RWPE2 (cell line): ENCODE data around the gene POMT1.

Experiments
- ATAC-seq: fragments of 200-7000 bp; cut with Tn5 transposase; 3 replicates; pipeline ENCODE4 v1.9.1; 2021; ENCODE audit warnings: low read depth
- DNase-seq: peaks from one replicate; pipeline ENCODE4 v3.0.0-alpha.2; 2020; ENCODE audit warnings: low spot score
- H3K27ac ChIP-seq: fragments of 450-650 bp; 2 replicates; pipeline ENCODE4 v1.5.1; 2017; ENCODE audit warnings: mild to moderate bottlenecking; ENCODE audit not compliant: poor library complexity, severe bottlenecking
- H3K27me3 ChIP-seq: fragments of 250-450 bp; sonication (Bioruptor Pico); 2 replicates; pipeline ENCODE4 v1.5.1; 2021; ENCODE audit warnings: mild to moderate bottlenecking, moderate library complexity; ENCODE audit not compliant: insufficient read depth, poor library complexity, severe bottlenecking
- H3K36me3 ChIP-seq: fragments of 250-450 bp; sonication (Bioruptor Pico); 2 replicates; pipeline ENCODE4 v1.5.1; 2020; ENCODE audit warnings: low read depth, mild to moderate bottlenecking, moderate library complexity
- H3K4me1 ChIP-seq: fragments of 250-450 bp; sonication (Bioruptor Pico); 2 replicates; pipeline ENCODE4 v1.5.1; 2021; ENCODE audit warnings: mild to moderate bottlenecking, moderate library complexity; ENCODE audit not compliant: insufficient read depth, poor library complexity, severe bottlenecking
- H3K4me3 ChIP-seq: fragments of 250-450 bp; sonication (Bioruptor Pico); 2 replicates; pipeline ENCODE4 v1.5.1; 2021; ENCODE audit warnings: mild to moderate bottlenecking, moderate library complexity; ENCODE audit not compliant: severe bottlenecking
- H3K9me3 ChIP-seq: fragments of 250-450 bp; sonication (Bioruptor Pico); 2 replicates; pipeline ENCODE4 v1.5.1; 2021; ENCODE audit warnings: mild to moderate bottlenecking, moderate library complexity; ENCODE audit not compliant: severe bottlenecking
- TF ChIP-seq, protein P1 (sequence below): fragments of 450-650 bp; IDR thresholded peaks from one replicate; pipeline ENCODE4 v1.5.1; 2017; ENCODE audit warnings: mild to moderate bottlenecking, moderate library complexity; ENCODE audit not compliant: poor library complexity, severe bottlenecking

Gene POMT1

GRCh38 chr9:131523451-131524435 is 21.0 kb downstream of the POMT1 start:
- Histone ChIP-seq H3K27me3 (no peaks in the 10 kb centered on the region), H3K9me3 (no peaks in the 10 kb centered on the region), H3K4me1 (no peaks in the 10 kb centered on the region), H3K27ac (no peak overlapping the region), H3K4me3 (no peak overlapping the region), H3K36me3 (peaks cover 55% of the 10 kb centered on the region)
- DNase-seq (no peak), ATAC-seq (no peak)
- TF ChIP-seq, protein P1, sequence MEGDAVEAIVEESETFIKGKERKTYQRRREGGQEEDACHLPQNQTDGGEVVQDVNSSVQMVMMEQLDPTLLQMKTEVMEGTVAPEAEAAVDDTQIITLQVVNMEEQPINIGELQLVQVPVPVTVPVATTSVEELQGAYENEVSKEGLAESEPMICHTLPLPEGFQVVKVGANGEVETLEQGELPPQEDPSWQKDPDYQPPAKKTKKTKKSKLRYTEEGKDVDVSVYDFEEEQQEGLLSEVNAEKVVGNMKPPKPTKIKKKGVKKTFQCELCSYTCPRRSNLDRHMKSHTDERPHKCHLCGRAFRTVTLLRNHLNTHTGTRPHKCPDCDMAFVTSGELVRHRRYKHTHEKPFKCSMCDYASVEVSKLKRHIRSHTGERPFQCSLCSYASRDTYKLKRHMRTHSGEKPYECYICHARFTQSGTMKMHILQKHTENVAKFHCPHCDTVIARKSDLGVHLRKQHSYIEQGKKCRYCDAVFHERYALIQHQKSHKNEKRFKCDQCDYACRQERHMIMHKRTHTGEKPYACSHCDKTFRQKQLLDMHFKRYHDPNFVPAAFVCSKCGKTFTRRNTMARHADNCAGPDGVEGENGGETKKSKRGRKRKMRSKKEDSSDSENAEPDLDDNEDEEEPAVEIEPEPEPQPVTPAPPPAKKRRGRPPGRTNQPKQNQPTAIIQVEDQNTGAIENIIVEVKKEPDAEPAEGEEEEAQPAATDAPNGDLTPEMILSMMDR: no peak

DNA sequence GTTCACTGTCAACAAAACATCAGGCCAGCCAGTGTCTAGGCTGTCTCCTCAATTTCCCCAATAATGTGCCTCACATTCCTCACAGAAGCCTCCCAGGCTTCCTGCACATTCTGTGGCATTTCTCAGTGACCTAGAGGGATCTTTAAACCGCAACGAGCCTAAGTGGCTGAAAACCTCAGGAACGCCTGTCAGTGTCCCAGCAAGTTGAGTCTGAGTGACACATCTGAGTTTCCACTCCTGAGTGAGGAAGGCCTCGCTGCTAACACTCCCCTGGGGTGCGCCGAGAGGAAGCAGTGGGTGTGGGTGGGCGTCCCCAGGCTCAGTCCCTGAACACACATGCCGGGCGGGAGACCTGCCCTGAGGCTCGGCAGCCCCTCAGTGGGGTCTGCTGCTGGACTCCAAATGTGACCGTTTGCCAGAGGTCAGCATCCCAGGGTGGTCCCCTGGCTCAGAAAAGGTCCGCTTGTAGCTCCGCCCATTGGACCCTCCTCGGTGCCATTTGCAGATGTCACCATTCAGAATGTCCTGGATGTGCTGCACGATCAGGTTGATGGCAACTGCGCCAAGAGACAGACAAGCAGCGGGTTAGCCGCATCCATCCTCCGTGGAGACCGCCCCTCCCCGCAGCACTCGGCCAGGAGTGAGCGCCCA is 22.1 kb downstream of the POMT1 start:
- H3K36me3 ChIP-seq: peaks cover 60% of the 10 kb centered on the region
- no peak overlapping the region for H3K27ac ChIP-seq
- no peaks in the 10 kb centered on the region for H3K9me3 ChIP-seq
- ATAC-seq (no peak), DNase-seq (no peak)
- TF ChIP-seq, protein P1: no peak
- no peaks in the 10 kb centered on the region for H3K4me1 ChIP-seq
- no peak overlapping the region for H3K4me3 ChIP-seq
- H3K27me3 ChIP-seq: no peaks in the 10 kb centered on the region

GRCh38 chr9:131525643-131526565 is 23.2 kb downstream of the POMT1 start:
- H3K36me3 ChIP-seq: peaks cover 55% of the 10 kb centered on the region
- ATAC-seq: no peak
- H3K9me3 ChIP-seq: no peaks in the 10 kb centered on the region
- no peak for DNase-seq
- H3K4me1 ChIP-seq: no peaks in the 10 kb centered on the region
- TF ChIP-seq, protein P1: no peak
- H3K4me3 ChIP-seq: no peak overlapping the region
- H3K27me3 ChIP-seq: no peaks in the 10 kb centered on the region
- H3K27ac ChIP-seq: no peak overlapping the region

DNA sequence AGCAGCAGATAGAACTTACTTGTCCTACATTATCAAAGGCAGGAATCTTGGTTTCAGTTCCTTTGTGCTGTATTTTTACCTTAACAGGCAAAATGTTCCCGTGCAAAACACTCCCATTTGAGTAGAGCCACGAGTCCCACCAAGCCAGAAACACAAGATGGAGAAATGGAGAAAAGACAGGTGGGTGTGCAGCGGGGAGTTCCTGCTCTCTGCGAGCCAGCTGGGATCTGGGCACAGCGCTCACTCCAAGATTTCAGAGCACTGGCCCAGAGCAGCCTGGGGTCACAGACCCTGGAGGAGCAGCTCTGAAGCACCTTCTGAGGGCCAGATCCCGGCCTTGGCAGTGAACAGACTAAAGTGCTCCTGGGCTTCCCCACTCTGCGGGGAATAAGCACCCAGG is 25.5 kb downstream of the POMT1 start:
- H3K4me3 ChIP-seq: no peak overlapping the region
- H3K27ac ChIP-seq: no peak overlapping the region
- H3K9me3 ChIP-seq: no peaks in the 10 kb centered on the region
- TF ChIP-seq, protein P1: no peak
- no peaks in the 10 kb centered on the region for H3K4me1 ChIP-seq
- no peak for ATAC-seq
- H3K36me3 ChIP-seq: peaks cover 44% of the 10 kb centered on the region
- no peaks in the 10 kb centered on the region for H3K27me3 ChIP-seq
- no peak for DNase-seq
